NCI-H345 (cell line): ENCODE results near the gene OTOGL.
"Not testable (repeated sequence)": the region's sequence is repeated elsewhere in the genome, so short reads cannot be mapped to it uniquely, and the experiment has no call there.

Experiments
- DNase-seq: peaks from one replicate; lab custom pipeline; 2025; lab: John Stamatoyannopoulos, UW

Gene OTOGL

GRCh38 chr12:80219345-80219744, 120.0 kb downstream of the OTOGL start:
- DNase-seq, result no peak

- DNase-seq, result no peak
These were observed 122.9 kb downstream of the OTOGL start for GRCh38 chr12:80222261-80222660.

GRCh38 chr12:80226576-80226975, 127.2 kb downstream of the OTOGL start:
- no peak for DNase-seq

GRCh38 chr12:80227904-80228303, 128.6 kb downstream of the OTOGL start:
- not testable (repeated sequence) for DNase-seq

GRCh38 chr12:80230068-80230467, 130.7 kb downstream of the OTOGL start:
- DNase-seq, result no peak

- DNase-seq, result no peak
These were observed 133.5 kb downstream of the OTOGL start for GRCh38 chr12:80232837-80233236.

- no peak for DNase-seq
These were observed 134.6 kb downstream of the OTOGL start for GRCh38 chr12:80233926-80234325.

GRCh38 chr12:80234667-80235066, 135.3 kb downstream of the OTOGL start:
- no peak for DNase-seq

GRCh38 chr12:80235944-80236343, 136.6 kb downstream of the OTOGL start:
- DNase-seq, result no peak

- DNase-seq, result no peak
These were observed 140.5 kb downstream of the OTOGL start for GRCh38 chr12:80239867-80240266.

GRCh38 chr12:80241576-80242273, 142.4 kb downstream of the OTOGL start:
- DNase-seq, result no peak

- no peak for DNase-seq
These were observed 143.0 kb downstream of the OTOGL start for GRCh38 chr12:80242321-80242720.

GRCh38 chr12:80249581-80249980, 150.2 kb downstream of the OTOGL start:
- not testable (repeated sequence) for DNase-seq

GRCh38 chr12:80257920-80258319, 158.6 kb downstream of the OTOGL start:
- DNase-seq, result no peak

- DNase-seq, result no peak
These were observed 160.9 kb downstream of the OTOGL start for GRCh38 chr12:80260269-80260668.

GRCh38 chr12:80261403-80261802, 162.1 kb downstream of the OTOGL start:
- DNase-seq, result no peak

- DNase-seq, result no peak
These were observed 163.0 kb downstream of the OTOGL start for GRCh38 chr12:80262346-80262745.

- no peak for DNase-seq
These were observed 163.4 kb downstream of the OTOGL start for GRCh38 chr12:80262771-80263170.

GRCh38 chr12:80264386-80264785, 165.0 kb downstream of the OTOGL start:
- DNase-seq, result no peak

- DNase-seq, result no peak
These were observed 165.6 kb downstream of the OTOGL start for GRCh38 chr12:80264891-80265290.

GRCh38 chr12:80268924-80269749, 169.8 kb downstream of the OTOGL start:
- no peak for DNase-seq

GRCh38 chr12:80269803-80270552, 170.6 kb downstream of the OTOGL start:
- peak; percentile 31 for DNase-seq

GRCh38 chr12:80271780-80272179, 172.4 kb downstream of the OTOGL start:
- no peak for DNase-seq
